Measurements from ENCODE around the gene SRRM2. TPM values are rescaled to one million over a fixed set of nuclear protein-coding genes. Genes with fewer than 3 reads are reported as not detected.
"Not testable (repeated sequence)": the region's sequence is repeated elsewhere in the genome, so short reads cannot be mapped to it uniquely, and the experiment has no call there.

SRRM2 gene
- total RNA-seq, 2 donors from 2014 or later = 569 to 1,109 TPM

GRCh38 chr16:2720064-2720457, 32.4 kb upstream of the SRRM2 start, which contains the start of gene PRSS27:
PRSS27 (minus strand) TSS chr16:2720224; CDS start chr16:2720160, 64 bp downstream.
- peak within 1 kb of the TSS; percentile 60 for H3K4me3 Mint-ChIP-seq
- peaks cover 4 to 7% of the 10 kb centered on the region in 2 donors for H3K27me3 Mint-ChIP-seq
- no peaks in the 10 kb centered on the region for H3K36me3 Mint-ChIP-seq
- DNase-seq (ENCODE audit: low spot score) = no peak
- peak within 1 kb of the TSS; percentile 53 to 70 for H3K27ac Mint-ChIP-seq
- no peaks in the 10 kb centered on the region for H3K9me3 Mint-ChIP-seq
- ATAC-seq = no peak
- H3K4me1 Mint-ChIP-seq (ENCODE audit: low read depth in 2 of 2) = peaks cover 2 to 3% of the 10 kb centered on the region in 2 donors

GRCh38 chr16:2720719-2721633, 31.5 kb upstream of the SRRM2 start:
- peak overlapping the region; percentile 53 to 70 for H3K27ac Mint-ChIP-seq
- peaks cover 4 to 14% of the 10 kb centered on the region in 2 donors for H3K27me3 Mint-ChIP-seq
- H3K4me1 Mint-ChIP-seq (ENCODE audit: low read depth in 2 of 2) = peaks cover 0 to 2% of the 10 kb centered on the region in 2 donors
- DNase-seq (ENCODE audit: low spot score) = peak; percentile 92
- ATAC-seq = peak; percentile 95
- no peaks in the 10 kb centered on the region for H3K36me3 Mint-ChIP-seq
- H3K9me3 Mint-ChIP-seq = no peaks in the 10 kb centered on the region
- peak overlapping the region; percentile 60 for H3K4me3 Mint-ChIP-seq

GRCh38 chr16:2721634-2722173, 30.7 kb upstream of the SRRM2 start:
- H3K4me3 Mint-ChIP-seq; H3K9me3 Mint-ChIP-seq; DNase-seq (ENCODE audit: low spot score); H3K4me1 Mint-ChIP-seq (ENCODE audit: low read depth in 2 of 2); ATAC-seq; H3K36me3 Mint-ChIP-seq: not testable (repeated sequence)
- Mint-ChIP-seq H3K27ac (peak overlapping the region in 1 of 2 donors; percentile 67), H3K27me3 (peaks cover 4 to 14% of the 10 kb centered on the region in 2 donors)

- Mint-ChIP-seq H3K4me3 (no peak overlapping the region), H3K27ac (no peak overlapping the region), H3K4me1 (ENCODE audit: low read depth in 2 of 2) (no peaks in the 10 kb centered on the region), H3K9me3 (no peaks in the 10 kb centered on the region), H3K36me3 (no peaks in the 10 kb centered on the region), H3K27me3 (peaks cover 4 to 14% of the 10 kb centered on the region in 2 donors)
- ATAC-seq = no peak
- no peak for DNase-seq (ENCODE audit: low spot score)
Observed at GRCh38 chr16:2724088-2724676, 28.3 kb upstream of the SRRM2 start.

- H3K27ac Mint-ChIP-seq = no peak overlapping the region
- DNase-seq (ENCODE audit: low spot score) = no peak
Observed at GRCh38 chr16:2724816-2725348, 27.6 kb upstream of the SRRM2 start.

GRCh38 chr16:2726923-2727322, 25.5 kb upstream of the SRRM2 start:
- no peak overlapping the region for H3K27ac Mint-ChIP-seq

More at GRCh38 chr16:2724816-2725348, 27.6 kb upstream of the SRRM2 start:
- Mint-ChIP-seq H3K9me3 (no peaks in the 10 kb centered on the region), H3K4me3 (no peak overlapping the region), H3K27me3 (peaks cover 4 to 14% of the 10 kb centered on the region in 2 donors), H3K36me3 (no peaks in the 10 kb centered on the region), H3K4me1 (ENCODE audit: low read depth in 2 of 2) (no peaks in the 10 kb centered on the region)
- ATAC-seq = no peak

GRCh38 chr16:2728034-2728433, 24.4 kb upstream of the SRRM2 start:
- Mint-ChIP-seq H3K36me3 (no peaks in the 10 kb centered on the region), H3K9me3 (no peaks in the 10 kb centered on the region), H3K27me3 (peaks cover 4 to 14% of the 10 kb centered on the region in 2 donors), H3K4me3 (no peak overlapping the region), H3K27ac (no peak overlapping the region), H3K4me1 (ENCODE audit: low read depth in 2 of 2) (no peaks in the 10 kb centered on the region)
- DNase-seq (ENCODE audit: low spot score) = no peak
- ATAC-seq = no peak

More at GRCh38 chr16:2726923-2727322, 25.5 kb upstream of the SRRM2 start:
- Mint-ChIP-seq H3K4me3 (no peak overlapping the region), H3K27me3 (peaks cover 4 to 14% of the 10 kb centered on the region in 2 donors), H3K36me3 (no peaks in the 10 kb centered on the region), H3K9me3 (no peaks in the 10 kb centered on the region), H3K4me1 (ENCODE audit: low read depth in 2 of 2) (no peaks in the 10 kb centered on the region)
- no peak for DNase-seq (ENCODE audit: low spot score)
- no peak for ATAC-seq

GRCh38 chr16:2734844-2735515, 17.5 kb upstream of the SRRM2 start:
- no peaks in the 10 kb centered on the region for H3K4me1 Mint-ChIP-seq (ENCODE audit: low read depth in 2 of 2)
- H3K9me3 Mint-ChIP-seq = no peaks in the 10 kb centered on the region
- no peak for DNase-seq (ENCODE audit: low spot score)
- no peaks in the 10 kb centered on the region for H3K27me3 Mint-ChIP-seq
- H3K36me3 Mint-ChIP-seq = no peaks in the 10 kb centered on the region
- H3K4me3 Mint-ChIP-seq = no peak overlapping the region
- no peak for ATAC-seq
- H3K27ac Mint-ChIP-seq = no peak overlapping the region

GRCh38 chr16:2736476-2737237, 15.8 kb upstream of the SRRM2 start:
- Mint-ChIP-seq H3K9me3 (no peaks in the 10 kb centered on the region), H3K27ac (no peak overlapping the region), H3K27me3 (no peaks in the 10 kb centered on the region), H3K4me3 (no peak overlapping the region), H3K36me3 (no peaks in the 10 kb centered on the region), H3K4me1 (ENCODE audit: low read depth in 2 of 2) (no peaks in the 10 kb centered on the region)
- DNase-seq (ENCODE audit: low spot score) = no peak
- no peak for ATAC-seq

- Mint-ChIP-seq H3K4me1 (ENCODE audit: low read depth in 2 of 2) (no peaks in the 10 kb centered on the region), H3K27me3 (no peaks in the 10 kb centered on the region), H3K9me3 (no peaks in the 10 kb centered on the region), H3K4me3 (no peak overlapping the region), H3K27ac (no peak overlapping the region), H3K36me3 (no peaks in the 10 kb centered on the region)
- no peak for ATAC-seq
- no peak for DNase-seq (ENCODE audit: low spot score)
Observed at GRCh38 chr16:2737238-2737605, 15.2 kb upstream of the SRRM2 start.

- no peaks in the 10 kb centered on the region for H3K36me3 Mint-ChIP-seq
- H3K27ac Mint-ChIP-seq = no peak overlapping the region
- no peaks in the 10 kb centered on the region for H3K4me1 Mint-ChIP-seq (ENCODE audit: low read depth in 2 of 2)
- DNase-seq (ENCODE audit: low spot score) (no peak), ATAC-seq (no peak)
- no peak overlapping the region for H3K4me3 Mint-ChIP-seq
- no peaks in the 10 kb centered on the region for H3K9me3 Mint-ChIP-seq
- no peaks in the 10 kb centered on the region for H3K27me3 Mint-ChIP-seq
Observed at GRCh38 chr16:2737895-2738418, 14.5 kb upstream of the SRRM2 start.

GRCh38 chr16:2738615-2739014, 13.8 kb upstream of the SRRM2 start:
- ATAC-seq = no peak
- no peaks in the 10 kb centered on the region for H3K4me1 Mint-ChIP-seq (ENCODE audit: low read depth in 2 of 2)
- H3K27me3 Mint-ChIP-seq = no peaks in the 10 kb centered on the region
- H3K27ac Mint-ChIP-seq = no peak overlapping the region
- no peaks in the 10 kb centered on the region for H3K36me3 Mint-ChIP-seq
- no peaks in the 10 kb centered on the region for H3K9me3 Mint-ChIP-seq
- DNase-seq (ENCODE audit: low spot score) = no peak
- no peak overlapping the region for H3K4me3 Mint-ChIP-seq
